A549 (cell line): Measurements from ENCODE around the gene LIPA. TPM values are rescaled to one million over a fixed set of nuclear protein-coding genes. Genes with fewer than 3 reads are reported as not detected.

Experiments
- ATAC-seq, 2 experiments: fragments of 200-7000 bp in 1 of 2; fragments of >200 bp in 1 of 2; cut with Nextera tagmentation in 1 of 2; cut with Tn5 transposase in 1 of 2; 3 replicates each; pipeline versions ENCODE4 v1.8.0 to v1.9.1; 2018 to 2020; ENCODE audit warnings: mild to moderate bottlenecking in 1 of 2, moderate library complexity in 1 of 2
- CTCF ChIA-PET: fragments of 300-600 bp; sonication (Branson Sonifier 250); formaldehyde crosslinking; extraction: SDS; loops from one replicate; lab custom pipeline; 2021; ENCODE audit warnings: antibody characterized with exemption, inconsistent platforms; lab: Yijun Ruan, JAX
- POLR2A ChIA-PET: fragments of 350-600 bp; formaldehyde crosslinking; extraction: SDS; loops from one replicate; lab custom pipeline; 2021; ENCODE audit warnings: antibody characterized with exemption, inconsistent platforms; lab: Yijun Ruan, JAX
- DNase-seq, 2 experiments: peaks; one replicate each; pipeline versions ENCODE4 v3.0.0 to v3.0.0-alpha.2; 2011 to 2016; ENCODE audit warnings: low read depth in 1 of 2, low spot score in 1 of 2
- FAIRE-seq: peaks from 2 replicates; lab custom pipeline; 2011; peaks lifted over from hg19 to GRCh38; lab: Jason Lieb, UNC
- H3K27ac ChIP-seq, 2 experiments: fragments of >200 bp; sonication (Bioruptor Twin); formaldehyde crosslinking; 3 replicates each; pipeline ENCODE4 v1.5.1; 2016 to 2017
- H3K4me1 ChIP-seq: fragments of >200 bp; sonication (Bioruptor Twin); formaldehyde crosslinking; 3 replicates; pipeline ENCODE4 v1.6.1; 2016
- H3K4me2 ChIP-seq: fragments of >200 bp; sonication (Bioruptor Twin); formaldehyde crosslinking; 3 replicates; pipeline ENCODE4 v1.6.1; 2016
- H3K4me3 ChIP-seq: fragments of >200 bp; sonication (Bioruptor Twin); formaldehyde crosslinking; 3 replicates; pipeline ENCODE4 v1.5.1; 2016
- H3K9me3 ChIP-seq: fragments of >200 bp; sonication (Bioruptor Twin); formaldehyde crosslinking; 3 replicates; pipeline ENCODE4 v1.6.1; 2016
- BHLHE40 ChIP-seq: IDR thresholded peaks from 2 replicates; pipeline ENCODE4 v1.6.1; 2012; ENCODE audit warnings: low read depth, low read length, inconsistent platforms
- CBX2 ChIP-seq: fragments of 200-600 bp; sonication (generic); IDR thresholded peaks from 2 replicates; pipeline ENCODE4 v1.6.1; 2016; ENCODE audit warnings: low read depth, mild to moderate bottlenecking, borderline replicate concordance
- CBX8 ChIP-seq: fragments of 200-600 bp; sonication (generic); IDR thresholded peaks from 2 replicates; pipeline ENCODE4 v1.6.1; 2016
- CEBPB ChIP-seq, 2 experiments: fragments of >200 bp in 1 of 2; sonication (Bioruptor Twin) in 1 of 2; formaldehyde crosslinking in 1 of 2; IDR thresholded peaks; 2 replicates each; pipeline ENCODE4 v1.6.1; 2012 to 2016
- CHD2 ChIP-seq: fragments of 150-350 bp; IDR thresholded peaks from 2 replicates; pipeline ENCODE4 v1.6.1; 2014; ENCODE audit warnings: low read length; ENCODE audit not compliant: partially characterized antibody
- CHD4 ChIP-seq: fragments of 200-600 bp; sonication (generic); IDR thresholded peaks from 2 replicates; pipeline ENCODE4 v1.6.1; 2016; ENCODE audit warnings: antibody characterized with exemption, mild to moderate bottlenecking, borderline replicate concordance
- E2F6 ChIP-seq: IDR thresholded peaks from 2 replicates; pipeline ENCODE4 v1.6.1; 2012; ENCODE audit warnings: low read depth, borderline replicate concordance
- ELK1 ChIP-seq: fragments of 150-350 bp; IDR thresholded peaks from 2 replicates; pipeline ENCODE4 v1.6.1; 2014; ENCODE audit warnings: low read depth, mild to moderate bottlenecking, low read length
- FOSB ChIP-seq: fragments of 250-450 bp; sonication (Bioruptor Pico); IDR thresholded peaks from 2 replicates; pipeline ENCODE4 v1.5.0; 2020; ENCODE audit warnings: mild to moderate bottlenecking, moderate library complexity
- FOXS1 ChIP-seq: fragments of 250-450 bp; sonication (Bioruptor Pico); IDR thresholded peaks from 2 replicates; pipeline ENCODE4 v1.5.0; 2020; ENCODE audit warnings: mild to moderate bottlenecking, moderate library complexity
- GATA3 ChIP-seq: IDR thresholded peaks from 2 replicates; pipeline ENCODE4 v1.6.1; 2012; ENCODE audit warnings: borderline replicate concordance
- HES2 ChIP-seq: fragments of >200 bp; sonication (Bioruptor Twin); formaldehyde crosslinking; IDR thresholded peaks from 2 replicates; pipeline ENCODE4 v1.6.1; 2016
- HOXB5 ChIP-seq: fragments of 250-450 bp; sonication (Bioruptor Pico); IDR thresholded peaks from 2 replicates; pipeline ENCODE4 v1.5.0; 2020; ENCODE audit warnings: mild to moderate bottlenecking, moderate library complexity
- JUNB ChIP-seq: fragments of >200 bp; sonication (Bioruptor Twin); formaldehyde crosslinking; IDR thresholded peaks from 2 replicates; pipeline ENCODE4 v1.6.1; 2016
- MAFK ChIP-seq: fragments of 450-650 bp; IDR thresholded peaks from 2 replicates; pipeline ENCODE4 v1.6.1; 2014; ENCODE audit not compliant: partially characterized antibody
- MAZ ChIP-seq: fragments of 150-350 bp; IDR thresholded peaks from 2 replicates; pipeline ENCODE4 v1.6.1; 2014; ENCODE audit warnings: antibody characterized with exemption, low read depth, low read length, borderline replicate concordance
- RAD21 ChIP-seq, 2 experiments: fragments of >200 bp in 1 of 2; sonication (Bioruptor Twin) in 1 of 2; formaldehyde crosslinking in 1 of 2; IDR thresholded peaks in 1 of 2; conservative IDR thresholded peaks in 1 of 2; 2 replicates in 1 of 2; 3 replicates in 1 of 2; pipeline ENCODE4 v1.6.1; 2012 to 2018; ENCODE audit warnings: inconsistent platforms in 1 of 2
- RARB ChIP-seq: fragments of 250-450 bp; sonication (Bioruptor Pico); IDR thresholded peaks from 2 replicates; pipeline ENCODE4 v1.8.0; 2021; ENCODE audit warnings: mild to moderate bottlenecking, moderate library complexity
- RNF2 ChIP-seq: fragments of 200-600 bp; sonication (generic); IDR thresholded peaks from 2 replicates; pipeline ENCODE4 v1.6.1; 2016; ENCODE audit warnings: low read depth, mild to moderate bottlenecking, antibody characterized with exemption, moderate library complexity, borderline replicate concordance
- TFCP2L1 ChIP-seq: fragments of 250-450 bp; sonication (Bioruptor Pico); IDR thresholded peaks from 2 replicates; pipeline ENCODE4 v1.5.0; 2021; ENCODE audit warnings: mild to moderate bottlenecking
- TP53 ChIP-seq: fragments of 250-450 bp; sonication (Bioruptor Pico); IDR thresholded peaks from 2 replicates; pipeline ENCODE4 v1.5.0; 2021; ENCODE audit warnings: mild to moderate bottlenecking, moderate library complexity
- WGBS: methylation state at CpG from one replicate; pipeline ENCODE4 v1.1.6; 2017; ENCODE audit errors: missing lambda C conversion rate; 5-methylcytosine and 5-hydroxymethylcytosine counted together
- polyA plus RNA-seq, 4 experiments: library from polyadenylated mRNA; depleted of rRNA in 3 of 4; stranded (reverse); fragments of >200 nt; fragmentation: RNase III in 1 of 4; extraction: RNeasy Plus Mini Kit Qiagen cat#74134 plus additional on column Dnase treatment in 1 of 4; gene quantifications; 2 replicates in 3 of 4; 3 replicates in 1 of 4; pipeline ENCODE4 v1.2.3, GENCODE V29; 2011 to 2017

Gene LIPA
- polyA plus RNA-seq, 2 of the 4 experiments (the other 2 are of a cell fraction): 51.2 to 80.2 TPM

GRCh38 chr10:89210794-89211425 is 40.7 kb downstream of the LIPA start:
- peaks cover 7% of the 10 kb centered on the region; the same call in 1 of the 3 replicates for H3K4me1 ChIP-seq
- CTCF ChIA-PET: interaction anchor here (1.1 to 7.9 kb wide), 8 partner anchors 9 to 276 kb away, joined by 3 to 82 read pairs (median 4); no protein-coding TSS in a partner anchor
- POLR2A ChIA-PET: no interaction called here
- FAIRE-seq (no peak), ATAC-seq (no peak), DNase-seq (no peak)
- H3K4me2 ChIP-seq: no peak overlapping the region
- H3K9me3 ChIP-seq: no peaks in the 10 kb centered on the region
- WGBS: 48% methylated on average over 3 of the region's 3 CpGs
- no peak overlapping the region for H3K27ac ChIP-seq
- no peak overlapping the region for H3K4me3 ChIP-seq
- TF ChIP-seq MAFK: peak; percentile 57
- no peak for TF ChIP-seq RARB (CRISPR knock-in tag)

- FAIRE-seq (no peak), ATAC-seq (no peak), DNase-seq (no peak)
- Histone ChIP-seq H3K4me2 (no peak overlapping the region), H3K27ac (no peak overlapping the region), H3K4me3 (no peak overlapping the region), H3K4me1 (peaks cover 7% of the 10 kb centered on the region; the same call in 1 of the 3 replicates), H3K9me3 (no peaks in the 10 kb centered on the region)
- 86% methylated on average over 5 of the region's 5 CpGs for whole genome bisulfite sequencing
- TF ChIP-seq BHLHE40: no peak
- TF ChIP-seq RAD21 (conservative IDR thresholded peaks at IDR 0.05 in 1 of 2, IDR thresholded peaks at IDR 0.05 in 1 of 2): no peak
- TF ChIP-seq FOXS1 (CRISPR knock-in tag): no peak
- TF ChIP-seq TFCP2L1 (CRISPR knock-in tag): no peak
- no peak for TF ChIP-seq CEBPB (IDR thresholded peaks at IDR 0.05)
- TF ChIP-seq CHD2: no peak
- no peak for TF ChIP-seq MAFK
- no peak for TF ChIP-seq CHD4
- TF ChIP-seq TP53 (CRISPR knock-in tag): no peak
- TF ChIP-seq ELK1: no peak
- ChIA-PET CTCF (interaction anchor here (0.8 to 7.9 kb wide), 4 partner anchors 12 to 375 kb away, joined by 3 to 82 read pairs (median 4); no protein-coding TSS in a partner anchor), POLR2A (no interaction called here)
These were observed 41.9 kb downstream of the LIPA start for GRCh38 chr10:89209718-89210117.

- H3K27ac ChIP-seq: peak overlapping the region; percentile 21 to 34; a peak in 2 of 6 replicates
- peak; percentile 55 to 70 for ATAC-seq
- POLR2A ChIA-PET: interaction anchor here (1.1 kb wide), 1 partner anchor 217 kb away, joined by 6 read pairs; the partner anchor contains the start of gene FAS
These were observed 43.6 kb downstream of the LIPA start for GRCh38 chr10:89207801-89208551.

More at GRCh38 chr10:89207801-89208551, 43.6 kb downstream of the LIPA start:
- TF ChIP-seq JUNB (no peak), RNF2 (no peak; the same call in 1 of the 2 replicates), GATA3 (no peak), FOSB (no peak), E2F6 (no peak), MAFK (no peak), RARB (CRISPR knock-in tag) (no peak), TP53 (CRISPR knock-in tag) (no peak), MAZ (no peak), HES2 (no peak), HOXB5 (CRISPR knock-in tag) (no peak), CBX8 (no peak), CBX2 (no peak)
- DNase-seq (peak in 1 of 2 experiments; percentile 19), FAIRE-seq (no peak)
- Histone ChIP-seq H3K9me3 (no peaks in the 10 kb centered on the region), H3K4me3 (peak overlapping the region; percentile 49), H3K4me1 (peaks cover 7% of the 10 kb centered on the region; the same call in 1 of the 3 replicates), H3K4me2 (peak overlapping the region; percentile 100)
- 46% methylated on average over 40 of the region's 60 CpGs for WGBS
- CTCF ChIA-PET: interaction anchor here (0.5 to 7.9 kb wide), 10 partner anchors 7 to 329 kb away, joined by 3 to 82 read pairs (median 4); partner anchors contain the start of gene FAS
